LNCaP clone FGC (cell line): ENCODE measurements around the gene ERC1.
"Not testable (repeated sequence)": the region's sequence is repeated elsewhere in the genome, so short reads cannot be mapped to it uniquely, and the experiment has no call there.

Experiments used
- DNase-seq: peaks from one replicate; pipeline ENCODE4 v3.0.0-alpha.2; 2011; ENCODE audit warnings: low read depth
- H3K4me3 ChIP-seq: 2 replicates; pipeline ENCODE4 v1.5.1; 2011; ENCODE audit warnings: mild to moderate bottlenecking, low read depth, low read length, control low read depth
- TF ChIP-seq, protein P1 (sequence below): IDR thresholded peaks from 2 replicates; pipeline ENCODE4 v1.5.1; 2012; ENCODE audit warnings: mild to moderate bottlenecking; ENCODE audit not compliant: control insufficient read depth, insufficient read depth; ENCODE audit errors: extremely low read depth

ERC1 gene

DNA sequence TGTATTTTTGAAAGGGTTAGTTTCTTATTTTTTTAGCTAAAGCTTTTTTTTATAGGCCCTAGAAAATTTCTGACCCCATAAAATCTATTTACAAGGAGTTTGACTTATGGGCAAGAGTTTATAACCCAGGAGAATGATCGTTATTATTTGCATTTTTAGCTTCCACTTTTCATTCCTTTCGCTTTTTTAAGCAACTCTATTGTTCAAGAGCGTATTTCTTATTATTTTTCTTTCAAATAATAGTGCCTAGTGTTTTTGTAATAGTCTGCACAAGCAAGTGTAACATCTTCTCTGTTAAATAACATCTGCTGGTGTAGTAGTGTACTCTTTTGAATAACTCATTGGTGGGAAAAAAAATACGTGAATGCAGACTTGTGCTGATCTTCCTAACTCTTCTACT is 216.3 kb downstream of the ERC1 start:
- no peak for DNase-seq
- TF ChIP-seq, protein P1, sequence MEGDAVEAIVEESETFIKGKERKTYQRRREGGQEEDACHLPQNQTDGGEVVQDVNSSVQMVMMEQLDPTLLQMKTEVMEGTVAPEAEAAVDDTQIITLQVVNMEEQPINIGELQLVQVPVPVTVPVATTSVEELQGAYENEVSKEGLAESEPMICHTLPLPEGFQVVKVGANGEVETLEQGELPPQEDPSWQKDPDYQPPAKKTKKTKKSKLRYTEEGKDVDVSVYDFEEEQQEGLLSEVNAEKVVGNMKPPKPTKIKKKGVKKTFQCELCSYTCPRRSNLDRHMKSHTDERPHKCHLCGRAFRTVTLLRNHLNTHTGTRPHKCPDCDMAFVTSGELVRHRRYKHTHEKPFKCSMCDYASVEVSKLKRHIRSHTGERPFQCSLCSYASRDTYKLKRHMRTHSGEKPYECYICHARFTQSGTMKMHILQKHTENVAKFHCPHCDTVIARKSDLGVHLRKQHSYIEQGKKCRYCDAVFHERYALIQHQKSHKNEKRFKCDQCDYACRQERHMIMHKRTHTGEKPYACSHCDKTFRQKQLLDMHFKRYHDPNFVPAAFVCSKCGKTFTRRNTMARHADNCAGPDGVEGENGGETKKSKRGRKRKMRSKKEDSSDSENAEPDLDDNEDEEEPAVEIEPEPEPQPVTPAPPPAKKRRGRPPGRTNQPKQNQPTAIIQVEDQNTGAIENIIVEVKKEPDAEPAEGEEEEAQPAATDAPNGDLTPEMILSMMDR: no peak
- H3K4me3 ChIP-seq: no peak overlapping the region

DNA sequence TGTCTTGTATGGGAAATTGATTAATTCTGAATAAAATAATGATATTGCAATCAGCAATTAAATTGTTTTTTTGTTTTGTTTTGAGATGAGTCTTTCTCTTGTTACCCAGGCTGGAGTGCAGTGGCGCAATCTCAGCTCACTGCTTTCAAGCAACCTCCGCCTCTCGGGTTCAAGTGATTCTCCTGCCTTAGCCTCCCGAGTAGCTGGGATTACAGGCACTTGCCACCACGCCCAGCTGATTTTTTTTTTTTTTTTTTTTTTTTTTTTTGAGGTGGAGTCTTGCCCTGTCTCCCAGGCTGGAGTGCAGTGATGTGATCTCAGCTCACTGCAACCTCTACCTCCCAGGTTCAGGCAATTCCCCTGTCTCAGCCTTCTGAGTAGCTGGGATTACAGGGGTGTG is 217.7 kb downstream of the ERC1 start:
- DNase-seq, H3K4me3 ChIP-seq: not testable (repeated sequence)

- no peak overlapping the region for H3K4me3 ChIP-seq
- no peak for DNase-seq
- TF ChIP-seq, protein P1: no peak
Measured at GRCh38 chr12:1212526-1212925, 221.5 kb downstream of the ERC1 start.

DNA sequence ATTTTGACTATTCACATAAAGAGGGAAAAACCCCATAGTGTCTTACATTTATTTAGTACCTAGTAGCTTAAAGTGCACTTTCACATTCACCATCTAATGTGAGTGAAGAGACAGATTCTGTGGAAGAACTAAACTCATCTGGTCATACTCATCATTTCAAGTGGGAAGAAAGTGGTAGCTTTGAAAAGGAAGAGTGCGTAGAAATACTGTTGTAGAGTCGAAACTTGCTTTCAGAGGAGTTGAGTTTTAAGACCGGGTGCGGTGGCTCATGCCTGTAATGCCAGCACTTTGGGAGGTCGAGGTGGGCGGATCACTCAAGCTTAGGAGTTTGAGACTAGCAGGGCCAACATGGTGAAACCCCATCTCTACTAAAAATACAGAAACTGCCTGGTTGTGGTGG is 222.2 kb downstream of the ERC1 start:
- DNase-seq: no peak
- TF ChIP-seq, protein P1: no peak

DNA sequence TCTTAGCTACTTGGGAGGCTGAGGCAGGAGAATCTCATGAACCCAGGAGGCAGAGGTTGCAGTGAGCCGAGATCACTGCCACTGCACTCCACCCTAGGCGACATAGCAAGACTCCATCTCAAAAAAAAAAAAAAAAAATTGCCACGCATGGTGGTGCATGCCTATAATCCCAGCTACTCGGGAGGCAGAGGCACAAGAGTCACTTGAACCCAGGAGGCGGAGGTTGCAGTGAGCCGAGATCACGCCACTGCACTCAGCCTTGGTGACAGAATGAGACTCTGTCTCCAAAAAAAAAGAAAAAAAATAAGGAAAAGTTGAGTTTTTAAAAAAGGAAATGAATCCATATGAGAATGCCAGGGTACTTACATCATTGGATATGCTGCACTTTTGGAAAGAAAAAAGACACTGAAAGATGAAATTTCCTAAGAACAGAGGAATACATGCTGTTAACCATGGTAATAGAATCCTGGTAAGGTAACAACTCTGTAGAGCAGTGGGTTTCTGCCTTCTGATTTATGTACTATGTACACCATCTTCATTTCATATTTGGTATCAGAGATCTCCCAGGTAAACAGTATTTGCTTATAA is 222.7 kb downstream of the ERC1 start:
- TF ChIP-seq, protein P1: no peak
- H3K4me3 ChIP-seq: no peak overlapping the region
- no peak for DNase-seq

More for the DNA sequence above, 222.2 kb downstream of the ERC1 start:
- H3K4me3 ChIP-seq: no peak overlapping the region

DNA sequence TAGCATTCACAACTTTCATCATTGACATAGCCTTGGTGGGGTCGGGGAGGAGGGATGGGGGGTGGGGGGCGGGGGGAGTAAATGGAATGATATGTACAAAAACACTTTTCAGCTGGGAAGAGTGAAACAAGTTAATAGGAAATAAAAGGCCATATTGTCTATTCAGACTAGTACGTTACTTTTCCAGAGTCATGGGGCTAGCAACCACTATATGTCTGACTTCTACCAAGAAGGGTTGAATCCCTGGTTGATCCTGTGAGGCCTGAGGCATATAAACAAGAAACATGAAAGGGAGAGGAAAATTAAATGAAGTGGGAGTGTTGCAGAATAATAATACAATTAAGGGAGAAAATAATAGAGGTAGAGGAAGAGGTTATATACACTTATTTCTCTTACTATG is 225.5 kb downstream of the ERC1 start:
- no peak overlapping the region for H3K4me3 ChIP-seq
- TF ChIP-seq, protein P1: no peak
- no peak for DNase-seq

DNA sequence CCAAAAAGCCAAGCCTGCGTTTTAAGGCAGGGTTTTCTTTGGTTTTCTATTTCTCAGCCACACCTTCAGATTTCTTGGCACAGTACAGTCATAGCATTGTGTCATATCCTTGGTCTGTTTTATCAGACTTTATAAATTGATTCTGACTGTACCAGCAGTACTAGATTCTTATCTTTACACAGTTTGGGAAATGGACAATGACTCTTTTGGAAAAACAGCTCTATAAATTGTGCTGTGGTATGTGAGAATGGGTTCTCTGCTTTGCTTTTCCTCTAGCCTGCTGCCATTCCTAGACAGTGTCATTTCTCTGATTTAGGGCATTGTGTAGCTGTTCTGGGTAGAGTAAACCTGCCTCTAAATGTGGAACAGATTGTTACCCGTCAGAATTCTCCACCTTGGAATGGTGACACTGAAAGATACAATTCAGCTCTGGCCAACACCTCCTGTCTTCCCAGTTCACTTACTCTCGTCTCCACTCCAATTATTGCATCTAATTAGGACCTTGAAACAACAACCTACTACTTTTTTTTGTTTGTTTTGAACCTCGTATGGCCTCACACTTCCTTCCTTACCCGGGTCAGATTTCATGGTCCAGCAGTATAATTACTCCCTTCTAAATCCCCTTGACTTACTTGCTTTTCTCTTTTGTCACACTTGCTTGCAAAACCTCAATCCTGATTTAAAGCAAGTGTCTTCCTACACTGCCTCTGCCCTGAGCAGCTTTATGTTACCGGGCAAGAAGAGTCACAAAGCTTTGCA is 226.3 kb downstream of the ERC1 start:
- TF ChIP-seq, protein P1: no peak
- peak; percentile 92 for DNase-seq
- no peak overlapping the region for H3K4me3 ChIP-seq
